Osteoblast (primary cell): ENCODE measurements around the gene CCL8. TPM values are rescaled to one million over a fixed set of nuclear protein-coding genes. Genes with fewer than 3 reads are reported as not detected.

Experiments used
- DNase-seq: peaks from one replicate; pipeline ENCODE4 v3.0.0; 2011; ENCODE audit warnings: low spot score, mixed read lengths; ENCODE audit not compliant: insufficient read length; ENCODE audit errors: missing footprints
- H2AFZ ChIP-seq: 2 replicates; pipeline ENCODE4 v1.6.0; 2011; ENCODE audit warnings: mild to moderate bottlenecking, low read length
- H3K27ac ChIP-seq: 2 replicates; pipeline ENCODE4 v1.5.1; 2011; ENCODE audit warnings: mild to moderate bottlenecking, low read depth, low read length, moderate library complexity
- H3K27me3 ChIP-seq: 2 replicates; pipeline ENCODE4 v1.6.0; 2012; ENCODE audit warnings: mild to moderate bottlenecking, control low read depth, inconsistent platforms, low read length, moderate library complexity; ENCODE audit not compliant: insufficient read depth
- H3K36me3 ChIP-seq: 2 replicates; pipeline ENCODE4 v1.5.1; 2011; ENCODE audit warnings: mild to moderate bottlenecking, low read length, control low read depth, moderate library complexity; ENCODE audit not compliant: insufficient read depth
- H3K4me1 ChIP-seq: 2 replicates; pipeline ENCODE4 v1.5.1; 2011; ENCODE audit warnings: mild to moderate bottlenecking, low read length, control low read depth, moderate library complexity; ENCODE audit not compliant: insufficient read depth
- H3K4me2 ChIP-seq: 2 replicates; pipeline ENCODE4 v1.6.0; 2011; ENCODE audit warnings: mild to moderate bottlenecking, low read length; ENCODE audit not compliant: insufficient read depth
- H3K4me3 ChIP-seq: fragments of 200-600 bp; sonication (generic); 3 replicates; pipeline ENCODE4 v1.5.1; 2012; ENCODE audit warnings: mild to moderate bottlenecking, low read length, inconsistent platforms; ENCODE audit not compliant: insufficient read depth
- H3K79me2 ChIP-seq: 2 replicates; pipeline ENCODE4 v1.6.0; 2012; ENCODE audit warnings: mild to moderate bottlenecking, low read length, control low read depth, inconsistent platforms; ENCODE audit not compliant: insufficient read depth
- H3K9me3 ChIP-seq: 2 replicates; pipeline ENCODE4 v1.5.1; 2011; ENCODE audit warnings: low read depth, low read length, control low read depth
- H4K20me1 ChIP-seq: 2 replicates; pipeline ENCODE4 v1.6.0; 2012; ENCODE audit warnings: mild to moderate bottlenecking, low read length, control low read depth; ENCODE audit not compliant: insufficient read depth
- total RNA-seq: library from RNA; depleted of rRNA; stranded (reverse); fragments of >200 nt; gene quantifications from 2 replicates; pipeline ENCODE4 v1.2.3, GENCODE V29; 2012
- TF ChIP-seq, protein P1 (sequence below): IDR thresholded peaks from 2 replicates; pipeline ENCODE4 v1.5.1; 2011; ENCODE audit warnings: mild to moderate bottlenecking, low read depth, low read length, moderate library complexity; ENCODE audit errors: extremely low read depth

CCL8 gene
- total RNA-seq, 1 donor: 0.36 TPM

DNA sequence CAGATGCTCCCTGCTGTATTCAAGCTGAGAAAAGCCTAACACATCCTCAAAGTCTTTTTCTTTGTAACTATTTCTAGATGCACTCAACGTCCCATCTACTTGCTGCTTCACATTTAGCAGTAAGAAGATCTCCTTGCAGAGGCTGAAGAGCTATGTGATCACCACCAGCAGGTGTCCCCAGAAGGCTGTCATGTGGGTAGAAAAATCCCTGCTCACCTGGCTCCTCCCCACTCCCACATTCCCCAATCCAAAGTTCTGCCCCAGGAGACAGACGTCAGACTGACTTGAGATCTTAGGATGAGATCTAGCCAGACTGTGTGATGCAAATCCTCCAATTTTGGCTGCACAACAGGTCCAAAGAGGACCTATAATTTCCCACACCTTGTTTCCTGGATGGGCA, 38.2 kb downstream of the CCL8 start:
- H2AFZ ChIP-seq: no peak overlapping the region
- H3K4me1 ChIP-seq: no peaks in the 10 kb centered on the region
- DNase-seq: no peak
- H3K27me3 ChIP-seq: no peaks in the 10 kb centered on the region
- H4K20me1 ChIP-seq: no peaks in the 10 kb centered on the region
- H3K36me3 ChIP-seq: no peaks in the 10 kb centered on the region
- no peaks in the 10 kb centered on the region for H3K9me3 ChIP-seq
- TF ChIP-seq, protein P1, sequence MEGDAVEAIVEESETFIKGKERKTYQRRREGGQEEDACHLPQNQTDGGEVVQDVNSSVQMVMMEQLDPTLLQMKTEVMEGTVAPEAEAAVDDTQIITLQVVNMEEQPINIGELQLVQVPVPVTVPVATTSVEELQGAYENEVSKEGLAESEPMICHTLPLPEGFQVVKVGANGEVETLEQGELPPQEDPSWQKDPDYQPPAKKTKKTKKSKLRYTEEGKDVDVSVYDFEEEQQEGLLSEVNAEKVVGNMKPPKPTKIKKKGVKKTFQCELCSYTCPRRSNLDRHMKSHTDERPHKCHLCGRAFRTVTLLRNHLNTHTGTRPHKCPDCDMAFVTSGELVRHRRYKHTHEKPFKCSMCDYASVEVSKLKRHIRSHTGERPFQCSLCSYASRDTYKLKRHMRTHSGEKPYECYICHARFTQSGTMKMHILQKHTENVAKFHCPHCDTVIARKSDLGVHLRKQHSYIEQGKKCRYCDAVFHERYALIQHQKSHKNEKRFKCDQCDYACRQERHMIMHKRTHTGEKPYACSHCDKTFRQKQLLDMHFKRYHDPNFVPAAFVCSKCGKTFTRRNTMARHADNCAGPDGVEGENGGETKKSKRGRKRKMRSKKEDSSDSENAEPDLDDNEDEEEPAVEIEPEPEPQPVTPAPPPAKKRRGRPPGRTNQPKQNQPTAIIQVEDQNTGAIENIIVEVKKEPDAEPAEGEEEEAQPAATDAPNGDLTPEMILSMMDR: no peak
- H3K27ac ChIP-seq: no peak overlapping the region
- no peak overlapping the region for H3K4me3 ChIP-seq
- no peak overlapping the region for H3K4me2 ChIP-seq
- no peaks in the 10 kb centered on the region for H3K79me2 ChIP-seq

DNA sequence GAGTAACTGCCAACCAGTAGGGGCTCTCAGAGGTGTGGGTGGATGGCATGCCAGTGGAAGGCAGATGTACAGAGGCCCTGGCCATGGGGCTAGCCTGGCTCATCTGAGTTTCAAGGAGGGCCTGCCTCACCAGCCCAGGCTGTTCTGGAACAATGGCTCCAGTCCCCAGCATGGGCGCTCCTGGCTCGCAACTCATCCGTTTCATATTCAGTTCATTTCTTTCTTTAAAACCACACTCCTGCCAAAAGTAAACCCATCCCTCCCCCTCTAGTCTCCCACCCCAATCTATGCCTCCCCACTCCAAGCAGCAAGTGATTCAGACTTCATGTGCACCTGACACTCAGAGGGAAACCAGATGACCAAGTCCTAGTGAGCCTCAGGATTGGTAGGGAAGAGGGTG, 39.4 kb downstream of the CCL8 start:
- Histone ChIP-seq H2AFZ (no peak overlapping the region), H3K79me2 (no peaks in the 10 kb centered on the region), H3K36me3 (no peaks in the 10 kb centered on the region), H3K27me3 (no peaks in the 10 kb centered on the region), H3K4me3 (no peak overlapping the region), H3K4me2 (no peak overlapping the region), H4K20me1 (no peaks in the 10 kb centered on the region), H3K4me1 (no peaks in the 10 kb centered on the region), H3K27ac (no peak overlapping the region), H3K9me3 (no peaks in the 10 kb centered on the region)
- DNase-seq: no peak
- TF ChIP-seq, protein P1: no peak

DNA sequence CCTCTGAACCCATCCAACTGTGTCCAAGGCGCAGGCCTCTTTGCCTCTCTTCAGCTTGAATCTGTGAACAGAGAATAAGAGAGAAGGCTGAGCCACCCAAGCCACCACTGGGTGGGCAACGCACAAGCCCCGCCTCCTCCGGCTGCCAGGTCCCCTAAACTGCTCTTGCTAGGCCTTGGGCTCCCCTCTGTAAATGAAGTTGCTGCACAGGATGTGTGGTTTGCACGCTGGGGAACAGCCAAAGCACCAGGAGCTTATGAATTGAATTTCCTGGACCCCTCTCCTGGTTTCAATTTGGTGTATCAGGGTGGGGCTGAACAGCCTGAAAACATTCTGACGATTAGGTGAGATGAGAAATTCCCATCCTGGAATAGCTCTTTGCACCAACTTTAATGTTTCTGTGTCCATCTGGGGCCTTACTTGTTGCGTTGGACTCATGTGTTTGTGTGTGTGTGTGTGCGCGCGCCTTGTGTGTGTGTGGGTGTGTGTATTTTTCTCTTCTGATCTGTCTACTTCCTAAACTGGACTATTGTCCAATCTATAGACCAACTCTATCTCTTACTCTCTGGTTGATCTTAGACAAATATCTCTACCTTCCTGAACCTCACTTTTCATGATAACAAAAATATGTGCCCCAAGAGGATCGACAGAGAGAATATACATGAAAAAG, 41.5 kb downstream of the CCL8 start:
- H3K79me2 ChIP-seq: no peaks in the 10 kb centered on the region
- TF ChIP-seq, protein P1: no peak

DNA sequence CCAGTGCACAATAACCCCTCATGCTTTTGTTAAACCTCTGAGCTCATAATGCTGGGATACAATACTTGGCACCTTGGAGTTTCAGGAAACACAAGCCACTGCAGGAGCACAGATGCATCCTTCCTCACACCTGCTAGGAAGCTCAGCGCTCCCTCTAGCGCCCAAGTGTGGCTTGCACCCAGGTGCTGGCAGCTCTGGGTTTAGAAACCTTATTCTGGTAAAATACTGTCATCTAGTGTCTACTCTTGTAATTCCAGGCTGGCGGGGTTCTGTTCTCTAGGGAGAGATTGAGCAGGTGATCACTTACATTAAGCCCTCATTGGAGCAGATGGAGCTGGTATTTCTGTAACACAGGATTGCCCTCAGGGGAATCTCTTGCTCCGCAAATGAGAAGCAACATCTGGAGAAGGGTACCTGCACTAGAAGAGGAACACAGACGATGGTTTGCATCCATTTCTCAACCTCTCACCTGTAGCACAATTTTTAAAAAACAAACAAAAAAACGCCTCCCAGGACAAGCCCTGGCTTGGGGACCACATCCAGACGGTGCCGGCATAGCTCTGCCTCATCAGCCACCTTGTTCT, 42.3 kb downstream of the CCL8 start:
- H3K4me3 ChIP-seq: no peak overlapping the region
- no peak overlapping the region for H3K27ac ChIP-seq
- H3K9me3 ChIP-seq: no peaks in the 10 kb centered on the region
- H3K36me3 ChIP-seq: no peaks in the 10 kb centered on the region
- no peak overlapping the region for H3K4me2 ChIP-seq
- H4K20me1 ChIP-seq: no peaks in the 10 kb centered on the region
- TF ChIP-seq, protein P1: peak; percentile 100
- H2AFZ ChIP-seq: no peak overlapping the region
- H3K4me1 ChIP-seq: no peaks in the 10 kb centered on the region
- H3K79me2 ChIP-seq: no peaks in the 10 kb centered on the region
- peak; percentile 88 for DNase-seq
- no peaks in the 10 kb centered on the region for H3K27me3 ChIP-seq

More for the DNA sequence above, 41.5 kb downstream of the CCL8 start:
- Histone ChIP-seq H3K4me3 (no peak overlapping the region), H2AFZ (no peak overlapping the region), H3K27me3 (no peaks in the 10 kb centered on the region), H3K36me3 (no peaks in the 10 kb centered on the region), H3K4me1 (no peaks in the 10 kb centered on the region), H4K20me1 (no peaks in the 10 kb centered on the region), H3K9me3 (no peaks in the 10 kb centered on the region), H3K27ac (no peak overlapping the region), H3K4me2 (no peak overlapping the region)
- DNase-seq: no peak
